HepG2 (cell line): ENCODE measurements around the gene ZNF547.

Experiments
- NFATC3 ChIP-seq: sonication (generic); formaldehyde crosslinking; IDR thresholded peaks from 2 replicates; pipeline ENCODE4 v1.5.1; 2020; ENCODE audit warnings: mild to moderate bottlenecking, missing genetic modification reagents
- REXO4 ChIP-seq: sonication (generic); formaldehyde crosslinking; IDR thresholded peaks from 2 replicates; pipeline ENCODE4 v1.8.0; 2022; ENCODE audit warnings: missing genetic modification reagents, mild to moderate bottlenecking, borderline replicate concordance
- SUZ12 ChIP-seq: fragments of 150-350 bp; IDR thresholded peaks from 2 replicates; pipeline ENCODE4 v1.6.1; 2014; ENCODE audit warnings: low read depth, low read length
- ZBTB8A ChIP-seq: sonication (generic); formaldehyde crosslinking; IDR thresholded peaks from 2 replicates; pipeline ENCODE4 v1.4.0; 2020; ENCODE audit warnings: mild to moderate bottlenecking, low read depth, missing genetic modification reagents, borderline replicate concordance
- TF ChIP-seq, protein P1 (sequence below): sonication (generic); formaldehyde crosslinking; IDR thresholded peaks from 2 replicates; pipeline ENCODE4 v1.5.0; 2020; ENCODE audit warnings: mild to moderate bottlenecking, missing genetic modification reagents, moderate library complexity
- TF ChIP-seq, protein P2 (sequence below): sonication (generic); formaldehyde crosslinking; IDR thresholded peaks from 2 replicates; pipeline ENCODE4 v1.5.0; 2020; ENCODE audit warnings: missing genetic modification reagents
- TF ChIP-seq, protein P3 (sequence below): sonication (generic); formaldehyde crosslinking; IDR thresholded peaks from 2 replicates; pipeline ENCODE4 v1.4.0; 2020; ENCODE audit warnings: mild to moderate bottlenecking, missing genetic modification reagents
- TF ChIP-seq, protein P4 (sequence below): sonication (generic); formaldehyde crosslinking; IDR thresholded peaks from 2 replicates; pipeline ENCODE4 v1.4.0; 2020; ENCODE audit warnings: mild to moderate bottlenecking, missing genetic modification reagents

DNA sequence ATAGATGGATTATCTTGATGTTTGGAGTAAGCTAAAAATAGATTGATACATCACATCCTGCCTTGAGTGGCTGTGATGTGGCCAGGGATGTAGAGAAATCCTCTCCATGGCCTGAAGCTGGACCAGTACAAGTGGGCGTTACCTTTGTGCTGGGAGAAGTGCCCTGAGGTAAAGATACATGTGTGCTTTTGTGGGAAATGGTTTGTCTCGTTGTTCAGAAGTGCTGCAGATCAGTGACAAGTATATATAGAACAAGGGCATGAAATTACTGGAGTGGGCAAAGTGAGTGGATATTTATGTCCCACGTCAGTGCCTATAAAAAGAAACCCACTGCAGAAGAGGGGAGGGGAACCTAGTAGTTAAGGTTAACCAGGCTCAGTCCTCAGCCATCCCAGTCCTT, 24.5 kb upstream of the ZNF547 start:
- TF ChIP-seq, protein P1, sequence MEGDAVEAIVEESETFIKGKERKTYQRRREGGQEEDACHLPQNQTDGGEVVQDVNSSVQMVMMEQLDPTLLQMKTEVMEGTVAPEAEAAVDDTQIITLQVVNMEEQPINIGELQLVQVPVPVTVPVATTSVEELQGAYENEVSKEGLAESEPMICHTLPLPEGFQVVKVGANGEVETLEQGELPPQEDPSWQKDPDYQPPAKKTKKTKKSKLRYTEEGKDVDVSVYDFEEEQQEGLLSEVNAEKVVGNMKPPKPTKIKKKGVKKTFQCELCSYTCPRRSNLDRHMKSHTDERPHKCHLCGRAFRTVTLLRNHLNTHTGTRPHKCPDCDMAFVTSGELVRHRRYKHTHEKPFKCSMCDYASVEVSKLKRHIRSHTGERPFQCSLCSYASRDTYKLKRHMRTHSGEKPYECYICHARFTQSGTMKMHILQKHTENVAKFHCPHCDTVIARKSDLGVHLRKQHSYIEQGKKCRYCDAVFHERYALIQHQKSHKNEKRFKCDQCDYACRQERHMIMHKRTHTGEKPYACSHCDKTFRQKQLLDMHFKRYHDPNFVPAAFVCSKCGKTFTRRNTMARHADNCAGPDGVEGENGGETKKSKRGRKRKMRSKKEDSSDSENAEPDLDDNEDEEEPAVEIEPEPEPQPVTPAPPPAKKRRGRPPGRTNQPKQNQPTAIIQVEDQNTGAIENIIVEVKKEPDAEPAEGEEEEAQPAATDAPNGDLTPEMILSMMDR = no peak
- TF ChIP-seq, protein P2, sequence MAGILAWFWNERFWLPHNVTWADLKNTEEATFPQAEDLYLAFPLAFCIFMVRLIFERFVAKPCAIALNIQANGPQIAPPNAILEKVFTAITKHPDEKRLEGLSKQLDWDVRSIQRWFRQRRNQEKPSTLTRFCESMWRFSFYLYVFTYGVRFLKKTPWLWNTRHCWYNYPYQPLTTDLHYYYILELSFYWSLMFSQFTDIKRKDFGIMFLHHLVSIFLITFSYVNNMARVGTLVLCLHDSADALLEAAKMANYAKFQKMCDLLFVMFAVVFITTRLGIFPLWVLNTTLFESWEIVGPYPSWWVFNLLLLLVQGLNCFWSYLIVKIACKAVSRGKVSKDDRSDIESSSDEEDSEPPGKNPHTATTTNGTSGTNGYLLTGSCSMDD (CRISPR knock-in tag) = no peak
- TF ChIP-seq REXO4 (CRISPR knock-in tag) (no peak), NFATC3 (CRISPR knock-in tag) (no peak), SUZ12 (no peak), ZBTB8A (no peak)
- TF ChIP-seq, protein P3, sequence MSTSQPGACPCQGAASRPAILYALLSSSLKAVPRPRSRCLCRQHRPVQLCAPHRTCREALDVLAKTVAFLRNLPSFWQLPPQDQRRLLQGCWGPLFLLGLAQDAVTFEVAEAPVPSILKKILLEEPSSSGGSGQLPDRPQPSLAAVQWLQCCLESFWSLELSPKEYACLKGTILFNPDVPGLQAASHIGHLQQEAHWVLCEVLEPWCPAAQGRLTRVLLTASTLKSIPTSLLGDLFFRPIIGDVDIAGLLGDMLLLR (CRISPR knock-in tag) = no peak
- TF ChIP-seq, protein P4, sequence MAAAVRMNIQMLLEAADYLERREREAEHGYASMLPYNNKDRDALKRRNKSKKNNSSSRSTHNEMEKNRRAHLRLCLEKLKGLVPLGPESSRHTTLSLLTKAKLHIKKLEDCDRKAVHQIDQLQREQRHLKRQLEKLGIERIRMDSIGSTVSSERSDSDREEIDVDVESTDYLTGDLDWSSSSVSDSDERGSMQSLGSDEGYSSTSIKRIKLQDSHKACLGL (CRISPR knock-in tag) = no peak
